ENCODE results near the gene CTRL.

- no peak for TF ChIP-seq POLR2A (IDR thresholded peaks at IDR 0.05)
- TF ChIP-seq CTCF (IDR thresholded peaks at IDR 0.05) = no peak
These were observed 45.7 kb downstream of the CTRL start for GRCh38 chr16:67885976-67886375.

All from vagina (tissue), 2 donors.